ENCODE results near the gene RPGR. TPM values are rescaled to one million over a fixed set of nuclear protein-coding genes. Genes with fewer than 3 reads are reported as not detected.

The RPGR gene
- total RNA-seq, 1 donor, result 8.0 TPM

- Histone ChIP-seq H3K4me2 (ENCODE audit: insufficient read depth, low read length) (no peak overlapping the region), H2AFZ (ENCODE audit: low read length) (no peak overlapping the region), H3K79me2 (ENCODE audit: insufficient read depth, low read length) (no peaks in the 10 kb centered on the region), H3K4me3 (ENCODE audit: insufficient read depth, low read length) (no peak overlapping the region), H3K27ac (ENCODE audit: low read depth, low read length) (no peak overlapping the region), H3K36me3 (ENCODE audit: insufficient read depth, low read length) (no peaks in the 10 kb centered on the region), H3K4me1 (ENCODE audit: insufficient read depth, low read length) (peaks cover 6% of the 10 kb centered on the region), H4K20me1 (ENCODE audit: insufficient read depth, low read length) (no peaks in the 10 kb centered on the region), H3K27me3 (ENCODE audit: insufficient read depth, low read length) (no peaks in the 10 kb centered on the region), H3K9me3 (ENCODE audit: low read depth, low read length) (no peaks in the 10 kb centered on the region)
- DNase-seq (ENCODE audit: insufficient read length, low spot score, missing footprints), result no peak
- TF ChIP-seq CTCF (IDR thresholded peaks at IDR 0.05; ENCODE audit: extremely low read depth, low read depth, low read length), result no peak
Measured at GRCh38 chrX:38247051-38247450, 80.3 kb downstream of the RPGR start.

- no peaks in the 10 kb centered on the region for H4K20me1 ChIP-seq (ENCODE audit: insufficient read depth, low read length)
- H3K4me3 ChIP-seq (ENCODE audit: insufficient read depth, low read length), result no peak overlapping the region
- no peaks in the 10 kb centered on the region for H3K9me3 ChIP-seq (ENCODE audit: low read depth, low read length)
- no peaks in the 10 kb centered on the region for H3K27me3 ChIP-seq (ENCODE audit: insufficient read depth, low read length)
- no peak overlapping the region for H3K4me2 ChIP-seq (ENCODE audit: insufficient read depth, low read length)
- no peak for DNase-seq (ENCODE audit: insufficient read length, low spot score, missing footprints)
- no peaks in the 10 kb centered on the region for H3K79me2 ChIP-seq (ENCODE audit: insufficient read depth, low read length)
- no peaks in the 10 kb centered on the region for H3K36me3 ChIP-seq (ENCODE audit: insufficient read depth, low read length)
- no peak for TF ChIP-seq CTCF (IDR thresholded peaks at IDR 0.05; ENCODE audit: extremely low read depth, low read depth, low read length)
- H3K27ac ChIP-seq (ENCODE audit: low read depth, low read length), result no peak overlapping the region
- H2AFZ ChIP-seq (ENCODE audit: low read length), result no peak overlapping the region
- H3K4me1 ChIP-seq (ENCODE audit: insufficient read depth, low read length), result no peaks in the 10 kb centered on the region
Measured at GRCh38 chrX:38240541-38240940, 86.8 kb downstream of the RPGR start.

DNA sequence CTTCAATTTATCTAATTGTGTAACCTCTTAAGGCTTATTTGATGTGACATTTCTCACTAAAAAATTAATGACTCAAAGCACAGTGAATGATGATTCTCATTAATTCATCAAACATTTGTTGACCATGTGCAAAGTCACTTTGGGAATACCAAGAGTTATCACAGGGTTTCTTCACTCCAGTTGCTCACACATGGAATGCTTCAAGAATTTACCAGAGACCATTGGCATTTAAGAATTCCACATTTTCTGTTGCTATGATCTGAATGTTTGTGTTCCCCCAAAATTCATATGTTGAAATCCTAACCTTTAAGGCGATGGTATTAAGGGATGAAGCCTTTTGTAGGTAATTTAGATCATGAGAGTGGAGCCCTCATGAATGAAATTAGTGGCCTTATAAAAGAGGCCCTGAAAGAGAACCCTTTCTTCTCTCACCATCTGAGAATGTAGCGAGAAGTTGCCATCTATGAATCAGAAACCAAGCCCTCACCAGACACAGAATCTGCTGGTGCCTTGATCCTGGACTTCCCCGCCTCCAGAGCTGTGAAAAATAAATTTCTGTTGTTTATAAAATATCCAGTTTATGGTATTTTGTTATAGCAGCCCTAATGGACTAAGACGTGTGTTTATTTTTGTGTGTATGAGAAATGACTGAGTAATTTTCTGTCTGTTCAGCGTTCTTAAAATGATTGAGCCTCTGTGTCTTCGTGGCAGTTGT, 90.3 kb downstream of the RPGR start:
- Histone ChIP-seq H3K9me3 (ENCODE audit: low read depth, low read length) (no peaks in the 10 kb centered on the region), H3K27ac (ENCODE audit: low read depth, low read length) (no peak overlapping the region), H3K4me2 (ENCODE audit: insufficient read depth, low read length) (no peak overlapping the region), H3K4me1 (ENCODE audit: insufficient read depth, low read length) (peaks cover 18% of the 10 kb centered on the region), H4K20me1 (ENCODE audit: insufficient read depth, low read length) (no peaks in the 10 kb centered on the region), H3K27me3 (ENCODE audit: insufficient read depth, low read length) (no peaks in the 10 kb centered on the region), H2AFZ (ENCODE audit: low read length) (no peak overlapping the region), H3K4me3 (ENCODE audit: insufficient read depth, low read length) (no peak overlapping the region), H3K79me2 (ENCODE audit: insufficient read depth, low read length) (no peaks in the 10 kb centered on the region), H3K36me3 (ENCODE audit: insufficient read depth, low read length) (no peaks in the 10 kb centered on the region)
- no peak for TF ChIP-seq CTCF (IDR thresholded peaks at IDR 0.05; ENCODE audit: extremely low read depth, low read depth, low read length)
- DNase-seq (ENCODE audit: insufficient read length, low spot score, missing footprints), result no peak

DNA sequence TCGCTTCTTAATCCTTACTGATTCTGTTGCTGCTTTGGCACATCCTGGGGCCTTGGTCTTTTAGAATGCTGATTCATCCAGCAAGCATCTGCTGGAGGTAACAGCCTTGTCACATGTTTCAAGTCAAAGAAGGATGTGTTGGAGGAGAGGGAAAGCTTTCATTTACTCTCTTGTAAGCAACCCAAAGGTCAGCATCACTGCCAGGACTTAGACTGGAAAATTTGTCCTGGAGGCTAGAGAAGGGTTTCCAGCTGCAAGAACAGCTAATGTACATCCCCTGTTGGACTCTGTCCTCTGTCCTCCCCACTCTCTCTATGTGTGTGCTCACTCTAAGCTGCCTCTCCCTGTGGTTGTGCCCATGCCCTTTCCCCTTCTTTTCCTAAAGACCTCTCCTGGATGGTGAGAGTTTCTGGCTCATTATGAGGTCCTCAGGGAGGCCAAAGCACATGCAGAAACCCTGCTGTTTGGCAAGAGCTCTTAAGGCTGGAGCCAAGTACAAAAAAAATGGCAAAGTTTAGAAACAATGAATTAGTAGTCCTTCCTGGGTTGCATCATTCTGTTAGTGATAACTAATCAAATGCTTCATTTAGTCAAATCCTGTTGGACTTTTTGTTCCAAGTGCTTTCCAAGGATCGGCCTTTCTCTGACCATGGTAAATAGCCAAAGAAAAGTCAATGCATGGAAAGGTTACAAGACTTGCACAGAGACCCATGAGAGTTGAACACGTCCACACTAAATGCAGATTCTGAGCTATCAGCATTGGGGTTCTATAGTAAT, 93.2 kb downstream of the RPGR start:
- Histone ChIP-seq H3K9me3 (ENCODE audit: low read depth, low read length) (no peaks in the 10 kb centered on the region), H2AFZ (ENCODE audit: low read length) (no peak overlapping the region), H3K27ac (ENCODE audit: low read depth, low read length) (peak overlapping the region; percentile 42), H3K27me3 (ENCODE audit: insufficient read depth, low read length) (no peaks in the 10 kb centered on the region), H3K36me3 (ENCODE audit: insufficient read depth, low read length) (no peaks in the 10 kb centered on the region), H3K4me3 (ENCODE audit: insufficient read depth, low read length) (no peak overlapping the region), H3K79me2 (ENCODE audit: insufficient read depth, low read length) (no peaks in the 10 kb centered on the region), H4K20me1 (ENCODE audit: insufficient read depth, low read length) (no peaks in the 10 kb centered on the region), H3K4me2 (ENCODE audit: insufficient read depth, low read length) (peak overlapping the region; percentile 50), H3K4me1 (ENCODE audit: insufficient read depth, low read length) (peaks cover 25% of the 10 kb centered on the region)
- DNase-seq (ENCODE audit: insufficient read length, low spot score, missing footprints), result no peak
- TF ChIP-seq CTCF (IDR thresholded peaks at IDR 0.05; ENCODE audit: extremely low read depth, low read depth, low read length), result no peak

Data from osteoblast (primary cell).